NT2/D1 (cell line): ENCODE measurements around the gene MAGI1.

Source experiments
- SUZ12 ChIP-seq: IDR thresholded peaks from 2 replicates; pipeline ENCODE4 v1.6.1; 2011; ENCODE audit not compliant: insufficient read length, insufficient read depth; ENCODE audit errors: extremely low read depth
- YY1 ChIP-seq: IDR thresholded peaks from 2 replicates; pipeline ENCODE4 v1.6.1; 2011; ENCODE audit not compliant: insufficient read length, insufficient read depth
- ZNF274 ChIP-seq: IDR thresholded peaks from 2 replicates; pipeline ENCODE4 v1.6.1; 2011; ENCODE audit warnings: mild to moderate bottlenecking, low read depth, low read length

DNA sequence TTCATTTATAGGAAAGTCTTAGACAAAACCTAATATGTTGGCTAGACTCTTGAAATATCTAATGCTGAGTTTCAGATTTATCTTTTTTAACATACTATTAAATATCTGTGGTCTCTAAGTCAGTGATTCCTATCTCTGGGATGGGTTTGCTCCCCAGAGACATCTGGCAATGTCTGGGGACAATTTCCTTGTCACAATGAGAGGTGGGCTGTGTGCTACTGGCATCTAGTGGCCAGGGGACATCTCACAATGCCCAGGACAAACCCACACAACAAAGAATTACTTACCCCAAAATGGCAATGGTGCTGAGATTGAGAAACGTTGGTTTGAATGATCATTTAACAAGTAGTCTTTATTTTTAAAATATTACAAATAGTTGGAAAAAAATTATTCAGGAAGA, 602.1 kb downstream of the MAGI1 start:
- TF ChIP-seq YY1 (no peak), ZNF274 (no peak), SUZ12 (no peak)
